ENCODE data around the gene PLA2G7.

DNA sequence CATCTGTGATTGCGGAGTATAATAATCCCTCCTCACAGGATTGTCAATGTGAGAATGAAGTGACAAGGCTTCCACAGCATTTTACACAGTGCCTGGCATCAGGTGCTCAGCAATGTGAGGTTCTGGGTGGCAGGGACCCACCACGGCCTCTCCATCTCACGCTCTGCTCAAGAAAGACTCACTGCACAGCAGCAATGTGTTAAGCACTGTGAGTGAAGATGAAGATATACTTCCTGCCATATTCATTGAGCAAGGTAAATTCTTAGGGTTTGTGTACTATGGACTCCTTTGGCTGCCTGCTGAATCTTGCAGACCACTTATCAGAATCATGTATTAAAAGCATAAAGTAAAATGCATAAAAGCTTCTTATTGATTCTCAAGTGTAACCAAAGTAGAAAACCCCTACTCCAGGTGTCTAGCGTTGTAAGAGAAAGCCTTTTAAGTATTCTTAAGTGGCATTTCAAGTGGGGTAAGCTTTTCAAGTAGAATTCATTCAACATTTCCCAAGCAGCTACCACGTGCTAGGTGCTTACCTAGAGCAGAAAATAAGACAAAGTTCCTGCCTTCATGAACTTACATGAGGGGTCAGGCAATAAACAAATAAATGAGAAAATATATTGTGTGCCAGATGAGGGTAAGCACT lies 41.0 kb upstream of the PLA2G7 start:
- TF ChIP-seq POLR2A (IDR thresholded peaks at IDR 0.05; ENCODE audit: low read length) (no peak), GATA1 (IDR thresholded peaks at IDR 0.05; ENCODE audit: low read depth, low read length) (no peak)
